ENCODE data around the gene GPR85.

DNA sequence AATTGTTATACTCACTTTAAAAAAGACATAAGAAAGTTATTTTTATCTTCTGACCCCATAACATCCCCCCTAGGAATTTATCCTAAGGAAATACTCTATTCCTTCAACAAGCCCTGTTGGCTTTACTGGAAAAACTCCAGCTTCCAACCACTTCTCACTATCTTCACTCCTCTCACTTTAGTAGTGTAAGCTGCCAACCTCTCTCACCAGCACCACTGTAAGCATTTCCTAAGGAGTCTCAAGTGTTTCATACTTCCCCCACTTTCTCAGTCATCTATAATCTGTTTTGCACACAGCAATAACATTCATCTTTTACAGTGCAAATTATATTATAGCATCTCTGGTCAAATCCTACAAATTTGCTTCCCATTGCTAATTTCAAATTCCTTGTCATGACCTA lies 45.8 kb downstream of the GPR85 start:
- TF ChIP-seq, protein P1, sequence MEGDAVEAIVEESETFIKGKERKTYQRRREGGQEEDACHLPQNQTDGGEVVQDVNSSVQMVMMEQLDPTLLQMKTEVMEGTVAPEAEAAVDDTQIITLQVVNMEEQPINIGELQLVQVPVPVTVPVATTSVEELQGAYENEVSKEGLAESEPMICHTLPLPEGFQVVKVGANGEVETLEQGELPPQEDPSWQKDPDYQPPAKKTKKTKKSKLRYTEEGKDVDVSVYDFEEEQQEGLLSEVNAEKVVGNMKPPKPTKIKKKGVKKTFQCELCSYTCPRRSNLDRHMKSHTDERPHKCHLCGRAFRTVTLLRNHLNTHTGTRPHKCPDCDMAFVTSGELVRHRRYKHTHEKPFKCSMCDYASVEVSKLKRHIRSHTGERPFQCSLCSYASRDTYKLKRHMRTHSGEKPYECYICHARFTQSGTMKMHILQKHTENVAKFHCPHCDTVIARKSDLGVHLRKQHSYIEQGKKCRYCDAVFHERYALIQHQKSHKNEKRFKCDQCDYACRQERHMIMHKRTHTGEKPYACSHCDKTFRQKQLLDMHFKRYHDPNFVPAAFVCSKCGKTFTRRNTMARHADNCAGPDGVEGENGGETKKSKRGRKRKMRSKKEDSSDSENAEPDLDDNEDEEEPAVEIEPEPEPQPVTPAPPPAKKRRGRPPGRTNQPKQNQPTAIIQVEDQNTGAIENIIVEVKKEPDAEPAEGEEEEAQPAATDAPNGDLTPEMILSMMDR (IDR thresholded peaks at IDR 0.05) = no peak
- TF ChIP-seq POLR2A (IDR thresholded peaks at IDR 0.05) (no peak), EP300 (IDR thresholded peaks at IDR 0.05; ENCODE audit: low read depth) (no peak), POLR2AphosphoS5 (IDR thresholded peaks at IDR 0.05) (no peak)

Measured in transverse colon (tissue), 4 donors.